CD4-positive, alpha-beta T cell treated with Interleukin-17A for 1 hour (primary cell): Measurements from ENCODE around the gene NRG2.

Source experiments
- DNase-seq: peaks from one replicate; pipeline ENCODE4 v3.0.0-alpha.2; 2020

The NRG2 gene

GRCh38 chr5:139806726-139807646 is 236.1 kb downstream of the NRG2 start:
- no peak for DNase-seq

DNA sequence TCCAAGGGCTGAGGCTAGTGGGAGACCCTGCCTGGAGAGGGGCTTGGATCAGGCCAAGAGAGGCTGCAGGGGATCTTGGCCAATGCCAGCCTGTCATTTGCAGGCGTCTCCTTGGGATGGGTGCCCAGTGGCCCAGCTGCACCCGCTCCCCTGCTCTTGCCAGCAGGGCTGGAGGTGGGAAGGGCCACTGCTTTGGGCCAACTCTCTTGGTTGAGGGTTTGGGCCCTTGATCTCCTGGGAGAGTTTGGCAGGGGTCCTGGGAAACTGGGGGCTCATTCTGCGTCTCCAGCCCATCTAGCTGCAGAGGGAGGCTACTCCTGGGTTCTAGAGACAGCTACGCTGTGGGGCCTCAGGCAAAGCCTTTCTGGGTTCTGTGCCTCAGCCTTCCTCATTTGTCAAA is 237.0 kb downstream of the NRG2 start:
- no peak for DNase-seq

- DNase-seq = no peak
Measured at GRCh38 chr5:139805545-139805944, 237.6 kb downstream of the NRG2 start.

DNA sequence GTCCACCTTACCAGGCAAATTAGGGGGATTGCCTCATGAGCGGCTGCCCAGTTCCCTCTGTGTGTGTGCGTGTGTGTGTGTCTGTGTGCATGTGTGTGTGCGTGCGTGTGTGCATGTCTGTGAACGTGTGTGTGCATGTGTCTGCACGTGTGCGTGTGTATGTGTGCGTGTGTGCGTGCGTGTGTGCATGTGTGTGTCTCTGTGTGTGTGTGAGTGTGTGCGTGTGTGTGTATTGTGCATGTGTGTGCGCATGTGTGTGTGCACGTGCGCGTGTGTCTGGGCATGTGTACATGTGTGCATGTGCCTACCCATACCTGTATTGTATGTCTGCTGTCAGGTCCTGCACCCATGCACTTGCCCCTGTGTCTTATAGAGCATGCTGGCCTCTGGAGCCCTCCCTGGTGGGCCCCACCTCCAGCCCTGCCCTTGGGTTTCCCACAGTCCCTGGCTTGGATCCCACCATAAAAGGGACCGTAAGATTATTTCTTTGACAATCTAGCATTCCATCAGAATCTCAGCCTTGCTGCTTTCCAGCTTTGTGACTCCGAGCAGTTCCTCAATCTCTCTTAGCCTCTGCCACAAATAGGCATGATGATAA is 238.2 kb downstream of the NRG2 start:
- no peak for DNase-seq

GRCh38 chr5:139803978-139804377 is 239.1 kb downstream of the NRG2 start:
- no peak for DNase-seq

- DNase-seq = no peak
Measured at GRCh38 chr5:139799359-139799758, 243.7 kb downstream of the NRG2 start.

DNA sequence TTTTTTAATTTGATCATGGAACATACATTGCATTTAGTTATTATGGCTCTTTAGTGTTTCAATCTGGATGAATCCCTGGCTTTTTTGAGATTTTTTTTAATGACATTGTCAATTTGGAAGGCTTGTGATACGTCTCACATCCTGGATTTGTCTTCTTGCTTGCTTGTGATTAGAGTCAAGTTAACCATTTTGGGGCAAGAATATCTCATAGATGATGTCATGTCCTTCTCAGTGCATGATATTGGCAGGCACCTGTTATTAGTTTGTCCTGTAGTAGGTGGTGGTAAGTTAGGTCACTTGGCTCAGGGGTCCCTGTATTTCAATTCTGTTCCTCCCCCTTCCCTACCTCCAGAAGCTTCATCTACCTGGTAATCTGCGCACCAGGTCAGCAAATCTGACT is 244.2 kb downstream of the NRG2 start:
- DNase-seq = no peak

- DNase-seq = no peak
Measured at GRCh38 chr5:139797856-139798510, 245.1 kb downstream of the NRG2 start.

- DNase-seq = no peak
Measured at GRCh38 chr5:139797335-139797734, 245.8 kb downstream of the NRG2 start.
